HCT116 (cell line): ENCODE measurements around the gene RRAGC. TPM values are rescaled to one million over a fixed set of nuclear protein-coding genes. Genes with fewer than 3 reads are reported as not detected.

Experiments used
- ATAC-seq: fragments of 200-7000 bp; cut with Tn5 transposase; 2 replicates; pipeline ENCODE4 v1.9.1; 2020; ENCODE audit warnings: mild to moderate bottlenecking, moderate library complexity
- BruUV-seq: library from RNA; stranded (reverse); fragments of 400-500 nt; replicated peaks from 2 replicates; lab custom pipeline; 2021; lab: Mats Ljungman, UMichigan
- CTCF ChIA-PET: fragments of 300-600 bp; sonication (Branson Sonifier 250); formaldehyde crosslinking; loops from one replicate; lab custom pipeline; 2021; ENCODE audit warnings: antibody characterized with exemption; lab: Charles Lee
- POLR2A ChIA-PET: fragments of 300-600, 350-600 bp; sonication (Branson Sonifier 250); formaldehyde crosslinking; loops from one replicate; lab custom pipeline; 2021; ENCODE audit warnings: antibody characterized with exemption; lab: Charles Lee
- RAD21 ChIA-PET, 2 experiments: fragments of 300-600 bp; sonication (Branson Sonifier 250); formaldehyde crosslinking; loops; one replicate each; lab custom pipeline; 2023; ENCODE audit warnings: low total read pairs in 2 of 2; ENCODE audit not compliant: uncharacterized antibody in 2 of 2, unreplicated experiment in 2 of 2, low non-redundant PET in 1 of 2; lab: Charles Lee
- DNase-seq: peaks from one replicate; pipeline ENCODE4 v3.0.0-alpha.2; 2010; ENCODE audit warnings: low read depth, low spot score
- H2AFZ ChIP-seq: fragments of 200-600 bp; shearing (Covaris generic), sonication (generic); 2 replicates; pipeline ENCODE4 v1.6.1; 2017; ENCODE audit warnings: low read depth, mixed run types, mixed read lengths, antibody characterized with exemption, low read length; ENCODE audit not compliant: poor library complexity, severe bottlenecking
- H3K27ac ChIP-seq: 2 replicates; pipeline ENCODE4 v1.5.1; 2012; ENCODE audit warnings: low read depth, low read length
- H3K27me3 ChIP-seq: fragments of 200-600 bp; sonication (generic); 2 replicates; pipeline ENCODE4 v1.6.1; 2016; ENCODE audit warnings: mixed run types, low read length, mixed read lengths; ENCODE audit not compliant: insufficient read depth
- H3K36me3 ChIP-seq, 2 experiments: fragments of 200-500 bp in 1 of 2; fragments of 200-600 bp in 1 of 2; sonication (Bioruptor generic) in 1 of 2; sonication (generic) in 1 of 2; 2 replicates each; pipeline versions ENCODE4 v1.5.1 to v1.6.1; 2014 to 2016; ENCODE audit warnings: low read length in 2 of 2, inconsistent platforms in 1 of 2, mixed read lengths in 1 of 2, mixed run types in 1 of 2; ENCODE audit not compliant: insufficient read depth in 2 of 2, control insufficient read depth in 1 of 2
- H3K4me1 ChIP-seq, 2 experiments: fragments of 200-600 bp in 1 of 2; sonication (generic) in 1 of 2; 2 replicates each; pipeline versions ENCODE4 v1.5.1 to v1.6.1; 2012 to 2017; ENCODE audit warnings: low read length in 2 of 2, inconsistent platforms in 1 of 2, mild to moderate bottlenecking in 1 of 2, mixed read lengths in 1 of 2, mixed run types in 1 of 2, moderate library complexity in 1 of 2; ENCODE audit not compliant: insufficient read depth in 2 of 2, control insufficient read depth in 1 of 2
- H3K4me2 ChIP-seq: fragments of 200-600 bp; sonication (generic); 2 replicates; pipeline ENCODE4 v1.6.1; 2017; ENCODE audit warnings: mixed run types, low read length, mixed read lengths
- H3K4me3 ChIP-seq, 2 experiments: fragments of 200-600 bp in 1 of 2; sonication (generic) in 1 of 2; replicated peaks in 1 of 2; 2 replicates each; pipeline ENCODE4 v1.5.1; 2011 to 2016; ENCODE audit warnings: low read length in 2 of 2, control low read depth in 1 of 2, low read depth in 1 of 2, mild to moderate bottlenecking in 1 of 2, mixed read lengths in 1 of 2, mixed run types in 1 of 2
- H3K79me2 ChIP-seq: fragments of 200-600 bp; sonication (generic); 2 replicates; pipeline ENCODE4 v1.6.1; 2017; ENCODE audit warnings: mild to moderate bottlenecking, mixed run types, low read length, moderate library complexity, mixed read lengths; ENCODE audit not compliant: insufficient read depth
- H3K9ac ChIP-seq: fragments of 200-600 bp; sonication (generic); 2 replicates; pipeline ENCODE4 v1.6.1; 2016; ENCODE audit warnings: low read length, mixed read lengths
- H3K9me2 ChIP-seq: fragments of 200-600 bp; sonication (generic), shearing (Covaris generic); 2 replicates; pipeline ENCODE4 v1.6.1; 2017; ENCODE audit warnings: mixed run types, mild to moderate bottlenecking, moderate library complexity; ENCODE audit not compliant: insufficient read depth
- H3K9me3 ChIP-seq, 2 experiments: fragments of 200-500 bp in 1 of 2; fragments of 200-600 bp in 1 of 2; sonication (Bioruptor generic) in 1 of 2; sonication (generic) in 1 of 2; 2 replicates each; pipeline ENCODE4 v1.6.1; 2014 to 2017; ENCODE audit warnings: low read length in 2 of 2, mixed read lengths in 2 of 2, inconsistent platforms in 1 of 2, low read depth in 1 of 2, mild to moderate bottlenecking in 1 of 2, mixed run types in 1 of 2, moderate library complexity in 1 of 2; ENCODE audit not compliant: control insufficient read depth in 1 of 2, insufficient read depth in 1 of 2
- H4K20me1 ChIP-seq: fragments of 200-600 bp; sonication (generic), shearing (Covaris generic); 2 replicates; pipeline ENCODE4 v1.6.1; 2017; ENCODE audit warnings: mixed run types, mild to moderate bottlenecking, moderate library complexity; ENCODE audit not compliant: insufficient read depth
- CEBPB ChIP-seq: IDR thresholded peaks from 2 replicates; pipeline ENCODE4 v1.6.1; 2012; ENCODE audit warnings: low read depth
- CTCF ChIP-seq, 3 experiments: fragments of 200-600 bp in 1 of 3; sonication (generic) in 1 of 3; IDR thresholded peaks in 2 of 3; conservative IDR thresholded peaks in 1 of 3; 2 replicates each; pipeline ENCODE4 v1.5.1; 2012 to 2017; ENCODE audit warnings: low read depth in 2 of 3, low read length in 2 of 3, antibody characterized with exemption in 1 of 3, borderline replicate concordance in 1 of 3, control low read depth in 1 of 3, mild to moderate bottlenecking in 1 of 3, mixed read lengths in 1 of 3, mixed run types in 1 of 3, moderate library complexity in 1 of 3; ENCODE audit not compliant: insufficient read depth in 1 of 3
- ELF1 ChIP-seq: IDR thresholded peaks from 2 replicates; pipeline ENCODE4 v1.6.1; 2012; ENCODE audit warnings: low read depth, borderline replicate concordance
- FOSL1 ChIP-seq: IDR thresholded peaks from 2 replicates; pipeline ENCODE4 v1.6.1; 2012; ENCODE audit warnings: low read depth
- RAD21 ChIP-seq: IDR thresholded peaks from 2 replicates; pipeline ENCODE4 v1.6.1; 2012; ENCODE audit warnings: low read depth, mild to moderate bottlenecking
- REST ChIP-seq: IDR thresholded peaks from 2 replicates; pipeline ENCODE4 v1.6.1; 2012; ENCODE audit warnings: low read depth
- TCF7L2 ChIP-seq: IDR thresholded peaks from 2 replicates; pipeline ENCODE4 v1.7.0; 2011; ENCODE audit warnings: borderline replicate concordance, inconsistent platforms; ENCODE audit not compliant: insufficient read depth, insufficient read length; ENCODE audit errors: extremely low read depth
- ZBTB33 ChIP-seq: IDR thresholded peaks from 2 replicates; pipeline ENCODE4 v1.6.1; 2011; ENCODE audit warnings: mild to moderate bottlenecking, low read length, moderate library complexity; ENCODE audit not compliant: insufficient replicate concordance; ENCODE audit errors: extremely low read depth
- ZFX ChIP-seq: fragments of 450-650 bp; IDR thresholded peaks from 2 replicates; pipeline ENCODE4 v1.6.1; 2017
- ZNF274 ChIP-seq: fragments of 200-500 bp; sonication (Bioruptor generic); IDR thresholded peaks from 2 replicates; pipeline ENCODE4 v1.6.1; 2014; ENCODE audit warnings: mild to moderate bottlenecking, low read depth, low read length, inconsistent platforms
- intact Hi-C: fragments of 100-400 bp; cut with micrococcal nuclease; formaldehyde crosslinking; loops from 2 replicates; pipeline ENCODE4 v1.10.0; 2022
- total RNA-seq: library from RNA; stranded (reverse); gene quantifications from one replicate; pipeline ENCODE4 v1.2.1, GENCODE V29; 2021; ENCODE audit not compliant: unreplicated experiment

RRAGC gene
- total RNA-seq, 1 experiment from 2014 or later, result 11.7 TPM

- Histone ChIP-seq H2AFZ (peak overlapping the region; percentile 14), H3K4me1 (no peaks in the 10 kb centered on the region), H3K36me3 (no peaks in the 10 kb centered on the region), H3K79me2 (no peaks in the 10 kb centered on the region), H3K9me2 (no peaks in the 10 kb centered on the region), H3K9me3 (no peaks in the 10 kb centered on the region), H3K9ac (no peak overlapping the region), H3K4me2 (no peak overlapping the region), H4K20me1 (no peaks in the 10 kb centered on the region), H3K4me3 (no peak overlapping the region), H3K27ac (no peak overlapping the region), H3K27me3 (no peaks in the 10 kb centered on the region)
- intact Hi-C loops, result no loop called here
- ATAC-seq (no peak), DNase-seq (no peak)
- BruUV-seq, result no TSS peak
- ChIA-PET RAD21 (no interaction called here), POLR2A (no interaction called here), CTCF (no interaction called here)
- TF ChIP-seq RAD21 (no peak), FOSL1 (no peak), CEBPB (no peak), ZFX (no peak), ZNF274 (no peak), ZBTB33 (no peak)
These were observed 33.4 kb upstream of the RRAGC start for GRCh38 chr1:38892976-38893375.

- H3K4me3 ChIP-seq, result no peak overlapping the region
- no peaks in the 10 kb centered on the region for H4K20me1 ChIP-seq
- no peaks in the 10 kb centered on the region for H3K9me3 ChIP-seq
- POLR2A ChIA-PET, result no interaction called here
- H3K27ac ChIP-seq, result no peak overlapping the region
- CTCF ChIA-PET, result no interaction called here
- H3K4me2 ChIP-seq, result no peak overlapping the region
- H3K79me2 ChIP-seq, result no peaks in the 10 kb centered on the region
- ATAC-seq, result peak; percentile 74; the same call in 1 of the 2 replicates
- no peaks in the 10 kb centered on the region for H3K36me3 ChIP-seq
- BruUV-seq, result no TSS peak
- RAD21 ChIA-PET, result no interaction called here
- H3K27me3 ChIP-seq, result 0 out of 2 replicates have a peak, but pooled peaks cover 1% of the 10 kb centered on the region
- no peak for DNase-seq
- H3K4me1 ChIP-seq, result no peaks in the 10 kb centered on the region
- TF ChIP-seq TCF7L2 (no peak), ELF1 (no peak), REST (no peak), CTCF (IDR thresholded peaks at IDR 0.05 in 2 of 3, conservative IDR thresholded peaks at IDR 0.05 in 1 of 3; ENCODE audit: borderline replicate concordance in 1 of 3, insufficient read depth in 1 of 3, low read depth in 2 of 3, low read length in 2 of 3) (peak in 2 of 3 experiments; percentile 26 to 37; a peak in 4 of 6 replicates), RAD21 (peak; percentile 28; the same call in 1 of the 2 replicates)
- intact Hi-C loops, result no loop called here
- H2AFZ ChIP-seq, result no peak overlapping the region
- H3K9me2 ChIP-seq, result no peaks in the 10 kb centered on the region
- no peak overlapping the region for H3K9ac ChIP-seq
These were observed 32.2 kb upstream of the RRAGC start for GRCh38 chr1:38891753-38892152.
